ENCODE data around the gene ZFAND5.

The ZFAND5 gene

GRCh38 chr9:72384710-72385485 is 19.9 kb upstream of the ZFAND5 start:
- Histone ChIP-seq H3K27me3 (ENCODE audit: control insufficient read depth, insufficient read depth, low read length) (no peaks in the 10 kb centered on the region), H3K4me3 (ENCODE audit: low read length) (no peak overlapping the region), H3K4me1 (ENCODE audit: control insufficient read depth, insufficient read depth, low read length) (no peaks in the 10 kb centered on the region), H3K27ac (ENCODE audit: low read depth, low read length) (no peak overlapping the region), H3K9ac (ENCODE audit: low read length) (no peak overlapping the region), H3K36me3 (ENCODE audit: control insufficient read depth, insufficient read depth, low read length) (no peaks in the 10 kb centered on the region)

GRCh38 chr9:72383978-72384709 is 19.1 kb upstream of the ZFAND5 start:
- Histone ChIP-seq H3K4me1 (ENCODE audit: control insufficient read depth, insufficient read depth, low read length) (no peaks in the 10 kb centered on the region), H3K4me3 (ENCODE audit: low read length) (no peak overlapping the region), H3K36me3 (ENCODE audit: control insufficient read depth, insufficient read depth, low read length) (no peaks in the 10 kb centered on the region), H3K9ac (ENCODE audit: low read length) (no peak overlapping the region), H3K27me3 (ENCODE audit: control insufficient read depth, insufficient read depth, low read length) (no peaks in the 10 kb centered on the region), H3K27ac (ENCODE audit: low read depth, low read length) (no peak overlapping the region)

- H3K9ac ChIP-seq (ENCODE audit: low read length), result no peak overlapping the region
- no peaks in the 10 kb centered on the region for H3K36me3 ChIP-seq (ENCODE audit: control insufficient read depth, insufficient read depth, low read length)
- no peak overlapping the region for H3K4me3 ChIP-seq (ENCODE audit: low read length)
- no peaks in the 10 kb centered on the region for H3K4me1 ChIP-seq (ENCODE audit: control insufficient read depth, insufficient read depth, low read length)
- H3K27ac ChIP-seq (ENCODE audit: low read depth, low read length), result no peak overlapping the region
- no peaks in the 10 kb centered on the region for H3K27me3 ChIP-seq (ENCODE audit: control insufficient read depth, insufficient read depth, low read length)
Measured at GRCh38 chr9:72382405-72382804, 17.4 kb upstream of the ZFAND5 start.

GRCh38 chr9:72377041-72377440 is 12.0 kb upstream of the ZFAND5 start:
- Histone ChIP-seq H3K27me3 (ENCODE audit: control insufficient read depth, insufficient read depth, low read length) (no peaks in the 10 kb centered on the region), H3K36me3 (ENCODE audit: control insufficient read depth, insufficient read depth, low read length) (no peaks in the 10 kb centered on the region), H3K27ac (ENCODE audit: low read depth, low read length) (no peak overlapping the region)

GRCh38 chr9:72371151-72371550 is 6.1 kb upstream of the ZFAND5 start:
- Histone ChIP-seq H3K27ac (ENCODE audit: low read depth, low read length) (no peak overlapping the region), H3K4me1 (ENCODE audit: control insufficient read depth, insufficient read depth, low read length) (no peaks in the 10 kb centered on the region), H3K27me3 (ENCODE audit: control insufficient read depth, insufficient read depth, low read length) (no peaks in the 10 kb centered on the region), H3K36me3 (ENCODE audit: control insufficient read depth, insufficient read depth, low read length) (no peaks in the 10 kb centered on the region), H3K9ac (ENCODE audit: low read length) (no peak overlapping the region), H3K4me3 (ENCODE audit: low read length) (no peak overlapping the region)

More at GRCh38 chr9:72377041-72377440, 12.0 kb upstream of the ZFAND5 start:
- H3K4me3 ChIP-seq (ENCODE audit: low read length), result no peak overlapping the region
- no peaks in the 10 kb centered on the region for H3K4me1 ChIP-seq (ENCODE audit: control insufficient read depth, insufficient read depth, low read length)
- H3K9ac ChIP-seq (ENCODE audit: low read length), result no peak overlapping the region

- Histone ChIP-seq H3K4me1 (ENCODE audit: control insufficient read depth, insufficient read depth, low read length) (peaks cover 8% of the 10 kb centered on the region), H3K4me3 (ENCODE audit: low read length) (peak overlapping the region; percentile 82), H3K27ac (ENCODE audit: low read depth, low read length) (peak overlapping the region; percentile 100), H3K9ac (ENCODE audit: low read length) (peak overlapping the region; percentile 92), H3K36me3 (ENCODE audit: control insufficient read depth, insufficient read depth, low read length) (no peaks in the 10 kb centered on the region), H3K27me3 (ENCODE audit: control insufficient read depth, insufficient read depth, low read length) (no peaks in the 10 kb centered on the region)
Measured at GRCh38 chr9:72365525-72366256, 683 bp upstream of the ZFAND5 start.

GRCh38 chr9:72363908-72364678 is 915 bp downstream of the ZFAND5 start:
- Histone ChIP-seq H3K9ac (ENCODE audit: low read length) (peak overlapping the region; percentile 97), H3K27ac (ENCODE audit: low read depth, low read length) (peak overlapping the region; percentile 100), H3K27me3 (ENCODE audit: control insufficient read depth, insufficient read depth, low read length) (no peaks in the 10 kb centered on the region), H3K36me3 (ENCODE audit: control insufficient read depth, insufficient read depth, low read length) (peaks cover 3% of the 10 kb centered on the region), H3K4me1 (ENCODE audit: control insufficient read depth, insufficient read depth, low read length) (peaks cover 18% of the 10 kb centered on the region), H3K4me3 (ENCODE audit: low read length) (peak overlapping the region; percentile 94)

- Histone ChIP-seq H3K4me1 (ENCODE audit: control insufficient read depth, insufficient read depth, low read length) (peaks cover 26% of the 10 kb centered on the region), H3K27me3 (ENCODE audit: control insufficient read depth, insufficient read depth, low read length) (no peaks in the 10 kb centered on the region), H3K4me3 (ENCODE audit: low read length) (peak overlapping the region; percentile 94), H3K9ac (ENCODE audit: low read length) (peak overlapping the region; percentile 97), H3K27ac (ENCODE audit: low read depth, low read length) (peak overlapping the region; percentile 100), H3K36me3 (ENCODE audit: control insufficient read depth, insufficient read depth, low read length) (peaks cover 6% of the 10 kb centered on the region)
Measured at GRCh38 chr9:72363236-72363635, 1.8 kb downstream of the ZFAND5 start.

- Histone ChIP-seq H3K27ac (ENCODE audit: low read depth, low read length) (peak overlapping the region; percentile 100), H3K36me3 (ENCODE audit: control insufficient read depth, insufficient read depth, low read length) (peaks cover 9% of the 10 kb centered on the region), H3K4me1 (ENCODE audit: control insufficient read depth, insufficient read depth, low read length) (peaks cover 29% of the 10 kb centered on the region), H3K9ac (ENCODE audit: low read length) (peak overlapping the region; percentile 24), H3K27me3 (ENCODE audit: control insufficient read depth, insufficient read depth, low read length) (no peaks in the 10 kb centered on the region), H3K4me3 (ENCODE audit: low read length) (peak overlapping the region; percentile 94)
Measured at GRCh38 chr9:72362680-72363139, 2.3 kb downstream of the ZFAND5 start.

- Histone ChIP-seq H3K9ac (ENCODE audit: low read length) (peak overlapping the region; percentile 24), H3K4me1 (ENCODE audit: control insufficient read depth, insufficient read depth, low read length) (peaks cover 29% of the 10 kb centered on the region), H3K27ac (ENCODE audit: low read depth, low read length) (peak overlapping the region; percentile 100), H3K27me3 (ENCODE audit: control insufficient read depth, insufficient read depth, low read length) (no peaks in the 10 kb centered on the region), H3K36me3 (ENCODE audit: control insufficient read depth, insufficient read depth, low read length) (peaks cover 9% of the 10 kb centered on the region), H3K4me3 (ENCODE audit: low read length) (peak overlapping the region; percentile 94)
Measured at GRCh38 chr9:72362118-72362531, 2.9 kb downstream of the ZFAND5 start.

- peak overlapping the region; percentile 100 for H3K27ac ChIP-seq (ENCODE audit: low read depth, low read length)
- H3K36me3 ChIP-seq (ENCODE audit: control insufficient read depth, insufficient read depth, low read length), result peaks cover 12% of the 10 kb centered on the region
Measured at GRCh38 chr9:72361217-72361616, 3.8 kb downstream of the ZFAND5 start.

More at GRCh38 chr9:72361217-72361616, 3.8 kb downstream of the ZFAND5 start:
- no peak overlapping the region for H3K9ac ChIP-seq (ENCODE audit: low read length)
- no peaks in the 10 kb centered on the region for H3K27me3 ChIP-seq (ENCODE audit: control insufficient read depth, insufficient read depth, low read length)
- H3K4me3 ChIP-seq (ENCODE audit: low read length), result peak overlapping the region; percentile 94
- peaks cover 29% of the 10 kb centered on the region for H3K4me1 ChIP-seq (ENCODE audit: control insufficient read depth, insufficient read depth, low read length)

Data from rectal smooth muscle tissue (tissue), 1 donor.